ENCODE measurements around the gene GBX1.
A peak's percentile ranks its signal among the peaks of the same experiment; 100 is the strongest.

The GBX1 gene

DNA sequence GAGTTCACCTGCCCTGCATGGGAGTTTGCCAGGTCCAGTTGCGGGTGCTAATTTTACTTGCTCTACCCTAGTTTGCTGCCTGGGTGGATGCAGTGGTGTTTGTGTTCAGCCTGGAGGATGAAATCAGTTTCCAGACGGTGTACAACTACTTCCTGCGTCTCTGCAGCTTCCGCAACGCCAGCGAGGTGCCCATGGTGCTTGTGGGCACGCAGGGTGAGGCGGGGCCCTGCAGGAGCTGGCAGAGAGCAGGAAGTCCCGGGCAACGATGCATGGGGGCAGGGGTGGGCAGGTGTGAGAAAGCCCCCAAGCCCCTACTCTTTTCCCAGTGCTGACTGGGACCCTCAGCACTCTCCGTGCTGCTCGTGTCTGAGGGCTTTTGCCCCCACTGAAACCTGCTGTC lies 49.9 kb downstream of the GBX1 start:
- Mint-ChIP-seq H3K4me3 (peak overlapping the region in 1 of 3 experiments; percentile 12), H3K27me3 (ENCODE audit: low read depth) (peaks cover 13% of the 10 kb centered on the region), H3K36me3 (ENCODE audit: low read depth) (peaks cover 33% of the 10 kb centered on the region), H3K4me1 (peaks cover 18% of the 10 kb centered on the region), H3K27ac (no peak overlapping the region), H3K9me3 (no peaks in the 10 kb centered on the region)
- TF ChIP-seq, protein P1, sequence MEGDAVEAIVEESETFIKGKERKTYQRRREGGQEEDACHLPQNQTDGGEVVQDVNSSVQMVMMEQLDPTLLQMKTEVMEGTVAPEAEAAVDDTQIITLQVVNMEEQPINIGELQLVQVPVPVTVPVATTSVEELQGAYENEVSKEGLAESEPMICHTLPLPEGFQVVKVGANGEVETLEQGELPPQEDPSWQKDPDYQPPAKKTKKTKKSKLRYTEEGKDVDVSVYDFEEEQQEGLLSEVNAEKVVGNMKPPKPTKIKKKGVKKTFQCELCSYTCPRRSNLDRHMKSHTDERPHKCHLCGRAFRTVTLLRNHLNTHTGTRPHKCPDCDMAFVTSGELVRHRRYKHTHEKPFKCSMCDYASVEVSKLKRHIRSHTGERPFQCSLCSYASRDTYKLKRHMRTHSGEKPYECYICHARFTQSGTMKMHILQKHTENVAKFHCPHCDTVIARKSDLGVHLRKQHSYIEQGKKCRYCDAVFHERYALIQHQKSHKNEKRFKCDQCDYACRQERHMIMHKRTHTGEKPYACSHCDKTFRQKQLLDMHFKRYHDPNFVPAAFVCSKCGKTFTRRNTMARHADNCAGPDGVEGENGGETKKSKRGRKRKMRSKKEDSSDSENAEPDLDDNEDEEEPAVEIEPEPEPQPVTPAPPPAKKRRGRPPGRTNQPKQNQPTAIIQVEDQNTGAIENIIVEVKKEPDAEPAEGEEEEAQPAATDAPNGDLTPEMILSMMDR (IDR thresholded peaks at IDR 0.05; ENCODE audit: unreplicated experiment in 3 of 3), result no peak

DNA sequence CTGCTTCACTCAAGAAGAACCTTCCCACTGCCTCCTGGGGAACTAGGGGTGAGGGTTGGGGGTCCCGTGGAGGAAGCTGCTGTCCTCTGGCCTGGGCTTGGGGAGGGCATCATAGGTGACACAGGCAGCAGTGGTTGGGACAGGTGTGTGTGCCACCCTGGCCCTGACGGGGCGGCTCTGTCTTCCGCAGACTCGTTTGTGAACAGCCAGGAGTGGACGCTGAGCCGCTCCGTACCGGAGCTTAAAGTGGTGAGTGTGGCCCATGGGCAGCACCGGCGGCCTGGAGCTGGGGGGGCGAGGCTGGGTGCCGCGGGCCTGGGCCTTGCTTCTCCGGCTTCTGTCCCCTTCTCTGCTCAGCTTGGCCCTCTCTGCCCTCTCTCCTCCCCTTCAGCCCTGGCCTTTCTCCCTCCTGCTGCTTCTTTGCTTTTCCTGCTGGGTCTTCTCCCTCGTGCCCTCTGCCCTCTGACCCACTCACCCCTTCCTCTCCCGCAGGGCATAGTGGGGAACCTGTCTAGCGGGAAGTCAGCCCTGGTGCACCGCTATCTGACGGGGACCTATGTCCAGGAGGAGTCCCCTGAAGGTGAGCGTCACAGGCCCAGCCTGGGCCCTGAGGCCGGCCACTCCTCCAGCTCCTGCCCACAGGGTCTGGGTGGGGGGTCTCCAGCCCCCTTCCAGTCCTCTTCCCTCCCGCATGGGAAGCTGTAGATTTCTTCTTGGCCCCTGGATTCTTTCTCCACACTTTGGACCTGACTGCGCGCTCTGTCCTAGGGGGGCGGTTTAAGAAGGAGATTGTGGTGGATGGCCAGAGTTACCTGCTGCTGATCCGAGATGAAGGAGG lies 50.7 kb downstream of the GBX1 start:
- peaks cover 18% of the 10 kb centered on the region for H3K4me1 Mint-ChIP-seq
- H3K27ac Mint-ChIP-seq, result no peak overlapping the region
- H3K4me3 Mint-ChIP-seq, result peak overlapping the region in 2 of 3 experiments; percentile 72 to 81
- H3K27me3 Mint-ChIP-seq (ENCODE audit: low read depth), result peaks cover 13% of the 10 kb centered on the region
- peaks cover 32% of the 10 kb centered on the region for H3K36me3 Mint-ChIP-seq (ENCODE audit: low read depth)
- H3K9me3 Mint-ChIP-seq, result no peaks in the 10 kb centered on the region
- TF ChIP-seq, protein P1 (IDR thresholded peaks at IDR 0.05; ENCODE audit: unreplicated experiment in 3 of 3), result no peak

DNA sequence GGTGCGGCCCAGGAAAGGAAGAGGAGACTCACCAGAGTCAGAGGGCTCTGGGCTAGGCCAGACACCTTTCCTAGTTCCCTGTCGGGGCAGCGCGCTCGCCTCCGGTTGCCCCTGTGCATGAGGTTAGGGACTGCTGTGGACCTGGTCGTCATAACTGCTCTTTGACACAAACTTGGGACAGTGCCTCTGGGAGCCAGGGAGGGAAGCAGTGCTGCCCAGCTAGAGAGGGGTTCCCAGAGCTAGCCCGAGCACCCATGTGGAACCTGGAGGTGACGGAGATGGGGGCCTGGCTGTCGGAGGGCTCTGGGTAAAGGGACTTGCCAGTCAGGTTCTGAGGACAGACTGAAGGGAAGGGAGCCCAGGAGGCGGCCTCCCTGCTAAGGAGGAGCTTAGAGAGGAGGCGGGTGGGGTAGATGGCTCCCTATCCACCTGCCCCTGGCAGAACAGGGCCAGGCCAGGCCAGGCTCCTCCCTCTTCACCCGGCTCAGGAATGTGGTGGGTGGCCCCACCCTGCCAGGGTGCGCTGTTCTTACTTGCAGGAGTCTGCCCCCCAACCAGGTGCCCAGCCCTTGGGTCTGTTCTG lies 51.6 kb downstream of the GBX1 start:
- H3K27ac Mint-ChIP-seq, result peak overlapping the region in 1 of 3 experiments; percentile 54
- H3K36me3 Mint-ChIP-seq (ENCODE audit: low read depth), result peaks cover 23% of the 10 kb centered on the region
- peaks cover 18% of the 10 kb centered on the region for H3K4me1 Mint-ChIP-seq
- peak overlapping the region; percentile 72 to 81 (median 72) for H3K4me3 Mint-ChIP-seq
- TF ChIP-seq, protein P1 (IDR thresholded peaks at IDR 0.05; ENCODE audit: unreplicated experiment in 3 of 3), result no peak
- peaks cover 13% of the 10 kb centered on the region for H3K27me3 Mint-ChIP-seq (ENCODE audit: low read depth)
- no peaks in the 10 kb centered on the region for H3K9me3 Mint-ChIP-seq

DNA sequence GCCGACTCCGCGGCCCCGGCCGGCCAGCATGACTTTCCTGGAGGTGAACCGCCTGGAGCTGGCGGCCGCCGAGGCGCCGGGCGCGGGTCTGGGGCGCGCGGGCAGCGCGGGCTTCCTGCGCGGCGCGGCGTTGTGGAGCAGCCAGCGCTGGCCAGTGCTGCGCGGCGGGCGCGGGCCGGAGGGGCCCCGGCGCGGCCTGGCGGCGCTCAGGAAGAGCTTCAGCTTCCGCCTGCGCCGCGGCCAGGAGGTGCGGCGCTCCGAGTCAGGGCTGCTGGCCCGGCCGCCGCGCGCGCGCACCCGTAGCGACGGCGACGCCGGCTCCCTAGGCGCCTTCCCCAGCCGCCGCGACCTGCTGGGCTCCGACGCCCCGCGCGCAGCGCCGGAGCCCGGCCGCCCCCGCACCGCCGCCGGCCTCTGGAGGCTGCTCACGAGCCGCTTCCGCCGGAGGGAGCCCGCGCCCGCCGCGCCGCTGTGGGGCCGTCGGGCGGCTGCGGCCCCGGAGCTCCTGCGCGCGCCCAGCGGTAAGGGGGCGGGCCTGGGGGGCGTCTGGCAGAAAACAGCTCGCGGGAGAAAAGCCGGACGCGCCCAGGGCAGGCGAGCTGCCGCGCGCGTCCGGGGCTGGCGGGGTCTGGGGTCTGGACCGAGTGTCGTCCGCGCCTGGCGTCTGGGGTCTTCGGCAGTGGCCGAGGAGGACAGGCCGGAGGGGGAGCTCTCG lies 52.2 kb downstream of the GBX1 start:
- Mint-ChIP-seq H3K36me3 (ENCODE audit: low read depth) (peaks cover 17% of the 10 kb centered on the region), H3K27ac (peak overlapping the region in 1 of 3 experiments; percentile 54), H3K4me1 (peaks cover 24% of the 10 kb centered on the region), H3K27me3 (ENCODE audit: low read depth) (peaks cover 13% of the 10 kb centered on the region), H3K4me3 (peak overlapping the region; percentile 72 to 81 (median 72)), H3K9me3 (no peaks in the 10 kb centered on the region)
- TF ChIP-seq, protein P1 (IDR thresholded peaks at IDR 0.05; ENCODE audit: unreplicated experiment in 3 of 3), result no peak

DNA sequence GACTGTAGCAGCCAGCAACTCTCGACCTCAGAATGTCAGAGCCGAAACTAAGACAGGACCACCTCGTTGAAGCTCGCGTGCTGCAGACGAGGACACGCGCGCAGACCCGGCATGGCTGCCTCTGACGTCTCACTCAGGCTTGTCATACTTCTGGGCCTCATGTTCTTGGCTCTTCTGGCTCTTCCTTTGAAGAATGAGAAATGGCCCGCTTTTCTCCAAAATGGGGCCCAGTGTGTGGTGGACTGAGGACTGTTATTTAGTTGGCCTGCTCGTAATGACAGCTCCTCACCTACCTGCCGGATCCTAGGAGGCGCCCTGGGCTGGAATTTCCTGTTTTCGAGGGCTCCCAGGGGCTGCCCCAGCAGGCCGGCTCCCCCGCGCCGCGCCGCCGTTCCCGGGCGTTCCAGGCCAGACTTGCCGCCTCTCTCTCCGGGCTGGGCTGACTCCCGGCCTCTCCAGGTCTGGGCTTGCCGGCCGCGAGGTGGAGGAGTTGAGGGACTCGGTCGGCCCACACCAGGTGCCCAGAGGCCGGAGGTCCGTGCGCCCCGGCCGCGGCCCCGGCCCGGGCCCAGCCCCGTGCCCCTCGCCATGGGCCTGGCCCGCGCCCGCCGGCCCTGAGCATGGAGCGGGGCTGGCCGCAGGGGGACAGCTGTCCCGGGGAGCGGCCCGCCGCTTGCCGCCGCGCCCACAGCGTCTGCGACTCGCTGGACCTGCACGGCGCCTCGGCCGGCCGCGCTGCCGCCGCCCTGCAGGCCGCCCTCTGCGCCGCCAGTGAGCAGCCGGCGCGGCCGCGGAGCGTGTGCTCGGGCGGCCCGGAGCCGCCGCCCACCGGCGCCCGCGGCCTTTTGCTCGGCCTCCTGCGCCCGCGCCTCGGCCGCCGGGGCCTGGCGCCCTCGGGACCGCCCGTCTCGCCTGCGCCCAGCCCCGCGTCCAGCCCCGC lies 53.1 kb downstream of the GBX1 start:
- H3K4me3 Mint-ChIP-seq, result peak overlapping the region; percentile 75 to 80 (median 79)
- peaks cover 10% of the 10 kb centered on the region for H3K36me3 Mint-ChIP-seq (ENCODE audit: low read depth)
- no peaks in the 10 kb centered on the region for H3K9me3 Mint-ChIP-seq
- TF ChIP-seq, protein P1 (IDR thresholded peaks at IDR 0.05; ENCODE audit: unreplicated experiment in 3 of 3), result no peak
- H3K4me1 Mint-ChIP-seq, result peaks cover 26% of the 10 kb centered on the region
- peak overlapping the region in 2 of 3 experiments; percentile 33 to 71 for H3K27ac Mint-ChIP-seq
- H3K27me3 Mint-ChIP-seq (ENCODE audit: low read depth), result peaks cover 12% of the 10 kb centered on the region
